GM21723 (cell line): Measurements from ENCODE around the gene CHST10.

Experiments
- ATAC-seq: cut with Tn5 transposase; IDR thresholded peaks from one replicate; pipeline ENCODE4 v1.9.1; 2021; ENCODE audit warnings: mild to moderate bottlenecking, moderate library complexity; ENCODE audit not compliant: unreplicated experiment

Gene CHST10

DNA sequence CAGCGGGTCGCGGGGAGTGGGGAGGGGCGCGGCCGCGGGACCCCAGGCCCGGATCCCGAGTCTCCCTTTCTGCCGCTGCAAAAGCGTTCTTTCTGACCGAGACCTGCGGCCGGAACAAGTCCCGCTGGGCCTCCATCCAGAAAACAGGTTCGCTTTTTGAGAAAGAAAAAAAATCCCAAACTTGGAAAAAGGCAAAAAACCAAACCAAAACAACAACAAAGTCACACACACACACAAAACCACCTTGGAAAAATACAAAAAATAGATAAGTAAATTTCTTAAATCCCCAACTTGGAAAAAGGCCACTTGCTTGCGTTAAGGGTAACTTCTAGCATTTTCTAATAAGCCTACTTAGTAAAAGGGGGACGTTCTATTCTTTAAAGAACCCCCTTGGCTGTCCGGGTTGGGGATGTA lies 250 bp upstream of the CHST10 start:
- no peak for ATAC-seq

DNA sequence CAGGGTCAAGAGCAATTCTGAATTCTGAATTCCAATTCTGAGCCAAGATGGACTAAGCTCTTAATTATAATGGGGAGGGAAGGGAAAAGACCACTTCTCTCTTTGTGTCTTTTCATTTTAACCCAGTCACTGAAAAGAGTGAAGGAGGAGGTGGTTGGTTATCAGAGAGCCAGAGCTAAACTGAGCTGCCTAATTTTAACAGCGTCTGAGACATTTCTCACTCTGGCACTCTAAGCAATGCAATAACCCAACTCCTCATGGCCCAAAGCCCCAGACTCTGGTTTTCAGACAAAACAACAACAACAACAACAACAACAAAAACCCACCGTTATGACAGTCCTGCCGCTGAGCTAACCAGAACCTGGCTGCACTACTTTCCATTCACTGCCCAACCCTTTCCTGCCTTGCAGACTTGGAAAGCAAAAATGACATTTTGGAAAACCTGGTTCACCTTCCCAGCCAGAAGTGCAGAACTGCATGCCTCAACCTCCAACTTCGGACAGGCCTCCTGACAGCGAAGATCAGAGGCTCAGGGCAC lies 1.0 kb downstream of the CHST10 start:
- ATAC-seq, result no peak

DNA sequence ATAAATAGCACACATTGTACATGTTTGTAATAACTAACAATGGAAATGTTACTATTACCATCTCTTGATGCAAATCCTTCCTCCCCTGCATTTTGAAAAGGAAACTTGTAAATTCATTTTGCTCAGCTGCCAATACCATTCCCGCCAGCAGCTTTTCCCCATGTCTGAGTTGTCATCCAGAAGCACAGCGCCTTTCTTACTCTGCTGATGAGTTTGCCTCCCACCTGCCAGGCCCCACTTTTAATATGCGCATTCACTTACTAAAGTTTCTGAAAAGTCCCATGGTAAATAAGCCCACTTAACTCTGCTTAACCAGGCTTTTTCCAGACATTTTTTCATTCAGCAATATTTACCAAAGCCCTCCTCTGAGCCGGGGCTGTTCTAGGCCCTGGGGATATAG lies 3.9 kb downstream of the CHST10 start:
- ATAC-seq, result no peak

DNA sequence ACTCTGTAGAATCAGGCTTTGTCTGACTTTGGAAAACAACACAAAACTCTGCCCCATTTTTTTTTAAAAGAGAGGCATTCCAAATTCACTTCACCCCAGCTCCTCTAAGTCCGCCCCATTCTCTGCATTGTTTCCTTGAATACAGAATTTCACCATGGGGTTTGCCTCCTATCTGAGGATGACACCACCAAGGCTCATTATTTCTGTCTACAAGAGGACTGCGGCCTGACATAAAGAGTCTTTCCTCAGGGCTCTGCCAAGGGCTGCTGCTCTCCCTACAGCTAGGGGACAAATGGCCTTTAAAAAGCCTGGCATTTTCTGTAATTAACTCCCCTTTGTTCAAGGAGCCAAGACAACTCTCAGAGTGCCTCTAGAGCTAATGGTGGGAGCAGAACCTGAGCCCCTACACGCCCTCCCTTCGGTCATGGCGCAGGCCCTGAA lies 4.6 kb downstream of the CHST10 start:
- ATAC-seq, result no peak

DNA sequence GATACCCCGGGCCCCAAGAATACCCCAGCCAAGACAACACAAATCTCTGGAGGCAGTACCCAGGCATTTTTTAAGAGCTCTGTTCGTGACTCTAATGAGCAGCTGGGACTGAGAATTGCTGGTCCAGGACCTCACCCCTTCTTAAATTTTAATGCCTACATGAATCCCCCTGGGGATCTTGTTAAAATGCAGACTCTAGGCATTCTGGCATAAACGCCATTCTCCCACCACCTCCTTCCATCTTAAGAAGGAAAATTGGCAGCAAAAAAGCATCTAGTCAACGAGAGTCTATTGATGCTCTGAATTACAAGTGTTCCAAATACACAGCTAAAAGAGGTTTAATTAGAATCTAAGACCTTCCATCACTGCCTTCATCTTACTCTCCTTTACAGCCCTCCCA lies 5.0 kb downstream of the CHST10 start:
- no peak for ATAC-seq

DNA sequence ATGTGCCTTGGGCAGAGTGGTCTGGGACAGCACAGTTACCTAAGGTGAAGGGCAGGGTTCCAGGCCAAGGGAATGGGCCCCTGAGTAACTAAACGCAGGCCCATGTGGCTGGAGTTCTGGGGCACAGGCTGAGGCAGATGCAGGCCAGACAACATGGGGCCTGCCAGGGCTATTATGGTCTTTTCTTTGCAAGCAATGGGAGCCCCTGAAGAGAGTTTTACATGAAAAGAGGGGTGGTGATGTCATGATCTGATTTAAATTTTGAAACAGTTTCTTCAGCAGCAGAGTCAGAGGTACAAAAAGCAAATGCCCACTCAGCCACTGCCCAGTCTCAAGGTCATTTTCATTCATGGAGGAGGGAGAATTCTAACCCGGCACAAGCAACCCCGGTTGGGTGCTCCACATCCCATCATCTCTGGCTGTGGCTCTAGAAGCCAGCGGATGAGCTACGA lies 5.6 kb downstream of the CHST10 start:
- no peak for ATAC-seq

DNA sequence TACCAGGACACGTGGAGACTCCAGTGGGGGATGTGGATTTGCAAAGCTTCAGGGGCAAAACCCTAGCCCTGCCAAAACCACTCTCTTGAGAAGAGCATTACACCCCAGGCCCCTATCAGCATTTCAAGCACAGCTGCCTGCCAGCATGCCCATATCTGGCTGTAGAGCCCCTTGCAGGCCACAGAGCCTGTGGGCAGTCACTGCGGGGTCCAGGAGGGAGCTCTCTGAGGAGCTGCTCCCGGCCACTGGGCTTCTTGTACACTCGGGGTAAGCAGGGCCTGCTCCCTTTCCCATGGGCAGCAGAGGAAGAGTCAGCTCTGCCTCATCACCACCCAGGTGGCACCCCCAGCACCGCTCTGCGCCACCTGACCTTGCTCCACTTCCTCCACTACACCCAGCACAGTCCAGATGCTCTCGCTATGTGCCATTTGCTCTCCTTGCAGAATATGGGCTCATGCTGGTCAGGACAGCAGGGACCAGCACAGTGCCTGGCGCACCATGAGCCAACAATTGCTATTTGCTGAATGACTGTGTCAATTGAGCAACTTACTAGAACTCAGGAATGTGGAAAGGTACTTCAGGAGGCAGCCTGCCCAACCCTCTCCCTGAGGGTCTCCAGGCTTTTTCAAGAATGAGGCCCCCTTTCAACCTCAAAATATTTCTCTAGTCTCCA lies 7.4 kb downstream of the CHST10 start:
- no peak for ATAC-seq

DNA sequence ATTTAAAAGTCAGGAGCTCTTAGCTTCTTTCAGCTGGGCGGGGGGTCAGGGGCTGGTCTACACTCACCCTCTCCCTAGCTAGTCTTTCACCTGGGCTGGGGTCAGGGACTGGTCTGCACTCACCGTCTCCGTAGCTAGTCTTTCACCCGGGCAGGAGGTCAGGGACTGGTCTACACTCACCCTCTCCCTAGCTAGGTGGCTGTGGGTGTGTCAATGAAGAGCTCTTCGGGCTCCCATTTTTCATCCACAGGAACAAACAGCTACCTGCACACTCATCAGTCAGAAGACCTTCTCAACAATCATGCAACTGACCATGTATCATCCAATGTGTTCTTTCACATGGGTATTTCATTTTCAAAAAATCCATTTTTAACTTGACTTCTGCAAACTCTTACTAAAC lies 8.0 kb downstream of the CHST10 start:
- ATAC-seq, result no peak

DNA sequence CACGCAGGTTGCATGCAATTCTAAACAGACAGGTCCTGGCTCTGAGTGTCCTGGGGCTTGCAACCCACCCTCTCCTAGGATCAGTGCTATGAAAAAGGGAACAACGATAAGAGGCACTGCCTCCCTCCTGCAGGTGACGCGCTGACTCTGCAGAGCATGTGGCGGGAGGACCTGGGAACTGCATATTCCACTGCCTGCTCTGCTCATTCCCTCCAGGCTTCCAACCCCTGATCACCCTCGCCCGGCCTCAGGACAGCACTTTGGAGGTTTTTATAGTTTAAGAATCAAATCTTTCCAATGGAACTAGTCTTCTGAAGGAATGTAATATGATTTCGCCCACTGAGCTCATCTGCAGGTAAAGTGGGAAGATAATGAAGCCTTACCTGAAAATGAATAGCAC lies 8.5 kb downstream of the CHST10 start:
- no peak for ATAC-seq

DNA sequence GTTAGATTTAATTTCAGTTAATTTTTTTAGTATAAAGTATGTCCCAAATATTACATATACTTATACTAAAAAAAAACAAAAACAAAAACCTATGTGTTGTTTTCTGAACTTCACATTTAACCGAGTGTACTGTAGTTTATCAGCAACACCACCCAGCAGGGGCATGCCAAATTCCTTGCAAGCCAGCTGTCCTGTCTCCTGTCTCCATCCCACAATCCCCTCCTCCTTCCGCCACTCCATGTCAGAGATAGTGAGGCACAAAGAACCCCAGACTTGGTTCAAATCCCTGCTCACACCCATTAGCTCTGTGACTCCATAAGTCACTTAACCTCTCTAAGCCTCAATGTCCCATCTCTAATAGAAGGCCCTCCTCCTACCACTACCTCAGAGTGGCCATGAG lies 9.4 kb downstream of the CHST10 start:
- no peak for ATAC-seq

DNA sequence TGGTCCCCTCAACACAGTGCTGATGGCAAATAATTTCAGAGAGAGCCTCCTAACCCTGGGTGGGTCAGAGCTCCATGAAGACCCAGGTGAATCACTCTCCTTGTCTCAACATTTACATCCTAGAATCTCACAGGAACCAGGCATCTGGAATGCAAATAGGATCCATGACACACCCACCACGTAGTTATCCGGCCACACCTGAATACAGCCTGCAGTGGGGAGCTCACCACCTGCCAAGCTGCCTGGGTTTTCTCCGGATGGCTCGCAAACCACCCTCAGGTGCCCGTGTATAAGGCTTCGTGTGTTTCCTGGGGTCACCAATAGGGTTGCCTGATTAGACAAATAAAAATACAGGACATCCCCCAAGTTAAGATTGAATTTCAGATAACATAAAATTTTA lies 9.9 kb downstream of the CHST10 start:
- no peak for ATAC-seq

DNA sequence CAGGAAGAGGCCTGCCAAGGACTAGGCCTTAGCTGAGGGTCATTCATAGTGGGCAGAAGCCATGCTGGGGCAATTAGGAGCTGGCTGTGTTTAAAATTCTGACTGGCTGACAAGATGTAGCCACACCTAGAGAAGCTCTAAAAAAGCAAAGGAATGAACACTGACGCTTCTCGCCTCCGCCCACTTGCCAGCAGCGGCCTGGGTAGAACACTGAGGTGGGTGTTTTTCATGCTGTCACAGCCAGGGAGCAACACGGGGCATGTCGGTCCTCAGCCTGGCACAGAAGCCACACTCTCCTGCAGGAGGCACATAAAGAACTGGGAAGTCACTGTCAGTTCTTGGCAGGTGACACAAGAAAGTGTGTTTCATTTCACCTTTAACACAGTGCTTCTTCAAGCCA lies 10.4 kb downstream of the CHST10 start:
- no peak for ATAC-seq

DNA sequence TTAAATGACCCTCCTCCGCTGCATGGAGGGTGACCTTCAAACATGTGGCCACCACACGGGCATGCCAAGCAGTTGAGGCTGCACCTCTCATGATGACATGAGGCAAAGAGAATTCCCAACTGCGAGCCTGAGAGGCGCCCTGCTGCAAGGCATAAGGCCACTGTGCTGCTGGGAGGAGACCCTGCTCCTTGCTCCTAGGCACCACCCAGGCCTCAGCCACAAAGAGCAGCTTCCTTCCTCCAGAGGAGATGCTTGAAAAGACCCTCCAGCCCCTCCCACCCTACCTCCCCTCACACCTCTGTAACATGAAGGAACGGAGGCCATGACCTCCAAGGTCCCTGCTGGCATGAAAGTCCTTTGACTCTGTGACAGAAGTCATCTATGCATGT lies 11.4 kb downstream of the CHST10 start:
- no peak for ATAC-seq

DNA sequence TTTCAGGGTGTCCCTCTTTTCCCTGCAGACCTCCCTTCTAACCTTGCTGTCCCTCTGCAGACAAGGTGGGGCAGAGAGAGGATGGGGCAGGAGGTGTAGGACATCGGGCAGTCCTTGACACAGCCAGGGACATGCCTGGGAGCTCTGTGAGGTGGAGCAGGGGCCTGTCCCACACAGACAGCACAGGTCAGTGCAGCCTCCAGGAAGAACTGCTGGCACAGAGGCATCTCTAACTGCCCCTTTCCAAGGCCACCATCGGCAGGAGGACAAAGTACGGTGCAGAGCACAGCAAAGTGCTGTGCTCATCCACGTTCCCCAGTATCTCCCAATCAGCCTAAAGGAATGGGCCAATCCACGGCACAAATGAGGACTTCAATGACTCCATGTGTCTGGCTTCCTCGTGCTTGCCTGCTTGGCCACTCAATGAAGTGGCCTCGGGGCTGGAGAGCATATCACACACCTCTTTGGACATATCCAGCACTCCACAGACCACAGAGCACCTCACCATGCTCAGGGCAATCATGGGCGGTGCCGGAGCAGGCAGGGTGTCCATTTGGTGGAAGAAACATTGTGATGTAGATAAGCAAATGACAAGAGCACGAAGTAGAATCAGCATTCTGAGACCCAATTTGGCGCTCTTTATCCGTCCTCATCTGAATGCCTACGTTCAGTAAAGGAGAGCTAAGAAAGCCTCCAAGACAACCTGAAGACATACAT lies 11.9 kb downstream of the CHST10 start:
- ATAC-seq, result no peak

DNA sequence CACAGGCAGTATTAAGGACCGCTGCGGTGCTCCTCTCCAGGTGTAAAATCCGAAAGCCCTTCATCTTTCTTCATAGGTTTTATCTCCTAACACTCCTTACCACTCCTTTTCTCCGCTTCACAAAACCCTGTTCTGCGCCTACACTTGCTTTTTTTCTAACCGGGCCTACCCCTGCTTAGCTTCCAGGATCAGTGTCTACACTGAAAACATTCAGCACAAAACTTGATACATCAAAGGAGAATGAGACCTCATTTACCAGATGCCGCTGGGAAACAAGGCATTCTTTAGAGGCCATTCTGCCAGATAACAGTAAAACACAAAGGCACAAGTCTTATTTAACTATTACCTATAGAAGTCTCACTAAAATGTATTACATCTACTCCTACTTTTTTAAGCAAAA lies 13.1 kb downstream of the CHST10 start:
- ATAC-seq, result no peak

DNA sequence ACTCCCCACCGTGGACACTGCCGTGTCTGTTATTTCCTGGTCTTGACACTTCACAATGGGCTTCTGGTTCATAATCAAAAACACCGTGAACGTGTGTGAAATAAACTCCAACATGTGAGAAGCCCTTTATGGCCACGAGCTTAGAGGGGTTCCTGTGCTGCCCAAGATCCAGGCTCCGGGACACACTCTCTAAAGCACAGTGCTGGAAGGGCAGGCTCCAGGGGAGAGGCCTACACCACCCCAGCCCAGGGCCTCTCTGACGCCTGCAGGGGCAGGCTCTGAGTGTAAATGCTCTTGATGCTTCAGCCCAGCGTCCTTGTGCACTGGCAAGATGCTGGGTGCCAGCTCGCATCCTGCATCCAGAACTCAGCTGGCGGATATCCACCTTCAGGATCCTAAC lies 13.7 kb downstream of the CHST10 start:
- no peak for ATAC-seq

DNA sequence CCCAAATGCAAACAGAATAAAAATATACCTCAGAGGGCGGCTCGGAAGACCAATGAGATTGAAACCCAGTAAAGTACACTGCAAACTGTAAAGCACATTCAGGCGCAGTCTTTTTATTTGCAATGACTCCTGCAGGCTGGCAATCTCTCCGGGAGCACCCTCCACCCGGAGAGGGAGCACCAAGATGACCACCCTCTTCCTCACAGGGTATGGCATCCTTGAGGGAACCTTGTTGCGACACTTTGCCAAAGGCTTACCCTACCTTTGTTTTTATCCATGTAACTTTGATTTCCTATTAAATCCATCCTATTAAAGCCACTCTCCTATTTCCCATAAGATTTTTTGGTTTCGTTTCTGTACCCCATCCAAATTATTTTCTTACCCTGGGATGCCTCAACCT lies 16.2 kb downstream of the CHST10 start:
- ATAC-seq, result no peak

DNA sequence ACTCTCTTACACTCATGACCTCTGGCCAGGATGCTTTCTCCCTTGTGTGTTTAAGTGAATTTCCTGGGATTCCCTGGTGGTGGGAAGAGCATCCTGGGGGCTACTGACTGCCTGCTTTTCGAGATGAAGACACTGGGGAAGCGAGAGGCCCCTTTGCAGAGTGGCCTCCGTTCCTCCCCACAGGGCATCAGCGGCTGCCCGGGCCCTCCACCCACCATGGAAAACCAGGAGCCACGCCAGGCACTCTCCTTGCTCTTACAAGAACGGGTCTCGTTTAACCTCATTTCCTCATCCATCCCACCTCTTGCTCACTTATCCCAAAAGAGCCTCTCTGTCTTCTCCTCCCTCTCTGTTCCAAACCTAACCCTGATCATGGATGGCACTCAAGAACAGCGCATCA lies 17.8 kb downstream of the CHST10 start:
- ATAC-seq, result no peak

DNA sequence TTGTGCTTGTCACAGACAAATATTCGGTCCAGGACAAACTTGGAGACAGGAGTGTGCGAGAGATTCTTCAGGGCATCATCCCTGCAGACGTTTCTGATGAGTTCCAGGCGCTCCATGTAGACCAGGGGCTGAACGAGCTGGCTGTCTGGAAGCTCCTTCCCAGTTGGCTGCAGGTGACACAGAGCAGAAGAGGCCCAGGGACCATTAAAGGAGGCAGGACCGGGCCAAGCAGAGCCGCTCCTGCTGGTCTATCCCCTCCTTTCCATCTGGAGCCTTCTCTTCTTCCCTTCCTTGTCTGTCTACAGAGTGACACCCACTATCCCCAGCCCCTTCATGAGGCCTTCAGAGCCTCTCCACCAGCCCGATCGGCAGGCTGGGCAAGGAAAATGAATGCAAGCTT lies 19.5 kb downstream of the CHST10 start:
- no peak for ATAC-seq

DNA sequence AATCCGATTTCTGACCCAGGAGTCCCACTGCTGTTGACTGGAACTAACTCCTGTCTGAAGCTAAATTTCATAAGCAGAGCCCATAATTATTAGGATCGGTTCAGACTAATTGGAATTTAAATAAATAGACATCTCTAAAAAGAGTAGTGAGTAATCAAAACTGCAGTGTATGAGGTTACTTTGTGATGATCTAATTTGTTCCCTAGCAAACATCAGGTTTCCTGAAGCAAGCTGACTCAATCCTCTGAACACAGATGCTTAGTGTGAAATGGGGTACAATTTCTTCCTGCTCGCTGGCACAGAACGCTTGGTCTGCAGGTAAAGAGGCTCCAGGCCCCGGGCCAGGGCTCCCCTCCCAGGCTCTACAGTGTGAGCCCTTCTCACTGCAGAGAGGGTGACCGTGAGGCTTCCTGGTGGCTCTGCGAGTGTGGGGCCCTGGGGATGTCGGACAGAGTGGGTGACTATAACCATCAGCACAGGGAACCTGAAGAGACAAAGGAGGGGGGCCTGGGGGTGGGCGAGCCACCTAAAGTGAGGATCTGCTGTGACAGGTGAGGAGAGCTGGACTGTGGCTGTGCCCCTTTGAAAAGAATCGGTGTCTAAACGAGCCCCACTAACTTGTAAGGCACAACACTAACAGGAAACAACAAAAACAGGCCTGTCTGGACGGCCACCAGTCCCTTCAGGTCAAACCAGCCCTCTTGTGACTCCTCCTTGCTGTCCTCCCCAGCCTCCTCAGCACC lies 20.2 kb downstream of the CHST10 start:
- no peak for ATAC-seq

DNA sequence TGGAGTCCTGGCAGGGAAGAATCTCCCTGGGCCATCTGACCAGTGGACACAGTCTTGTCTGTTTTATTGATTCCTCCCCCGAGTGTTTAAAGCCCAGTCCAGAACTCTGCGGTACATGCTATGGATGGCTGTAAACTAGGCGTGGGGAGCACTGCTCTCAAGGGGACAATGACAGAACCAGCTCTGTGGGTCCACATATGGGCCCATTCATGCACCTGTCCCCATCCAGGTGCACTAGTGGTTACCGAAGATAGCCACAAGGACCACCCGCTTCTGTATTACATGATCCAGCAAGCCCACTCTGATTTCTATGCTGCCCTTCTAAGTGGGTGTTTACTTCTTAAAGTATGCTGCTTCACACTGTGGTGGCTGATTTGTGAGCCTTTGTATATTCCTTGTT lies 21.0 kb downstream of the CHST10 start:
- ATAC-seq, result no peak
